GM21515 (cell line): ENCODE data around the gene NUDT9.
"Not testable (repeated sequence)": the region's sequence is repeated elsewhere in the genome, so short reads cannot be mapped to it uniquely, and the experiment has no call there.

Source experiments
- ATAC-seq: cut with Tn5 transposase; IDR thresholded peaks from one replicate; pipeline ENCODE4 v1.9.1; 2021; ENCODE audit not compliant: unreplicated experiment

The NUDT9 gene

GRCh38 chr4:87406902-87407301 is 15.5 kb upstream of the NUDT9 start:
- ATAC-seq: not testable (repeated sequence)

GRCh38 chr4:87409420-87409939 is 12.9 kb upstream of the NUDT9 start:
- no peak for ATAC-seq

- no peak for ATAC-seq
Measured at GRCh38 chr4:87410157-87410556, 12.2 kb upstream of the NUDT9 start.

- ATAC-seq: no peak
Measured at GRCh38 chr4:87410679-87411078, 11.7 kb upstream of the NUDT9 start.

GRCh38 chr4:87414816-87415215 is 7.6 kb upstream of the NUDT9 start:
- no peak for ATAC-seq

- no peak for ATAC-seq
Measured at GRCh38 chr4:87416965-87417364, 5.4 kb upstream of the NUDT9 start.

- ATAC-seq: not testable (repeated sequence)
Measured at GRCh38 chr4:87418410-87418809, 4.0 kb upstream of the NUDT9 start.

GRCh38 chr4:87419578-87420249 is 2.7 kb upstream of the NUDT9 start:
- no peak for ATAC-seq

- no peak for ATAC-seq
Measured at GRCh38 chr4:87420276-87420830, 2.0 kb upstream of the NUDT9 start.

GRCh38 chr4:87423317-87424098 is 1.1 kb downstream of the NUDT9 start:
- ATAC-seq: no peak

- not testable (repeated sequence) for ATAC-seq
Measured at GRCh38 chr4:87424099-87424543, 1.7 kb downstream of the NUDT9 start.

GRCh38 chr4:87425711-87426110 is 3.3 kb downstream of the NUDT9 start:
- no peak for ATAC-seq

GRCh38 chr4:87426865-87427517 is 4.6 kb downstream of the NUDT9 start:
- ATAC-seq: no peak

GRCh38 chr4:87427518-87427868 is 5.1 kb downstream of the NUDT9 start:
- no peak for ATAC-seq

GRCh38 chr4:87428979-87429378 is 6.6 kb downstream of the NUDT9 start:
- no peak for ATAC-seq

- ATAC-seq: no peak
Measured at GRCh38 chr4:87430038-87430437, 7.7 kb downstream of the NUDT9 start.

GRCh38 chr4:87433342-87433741 is 11.0 kb downstream of the NUDT9 start:
- ATAC-seq: no peak

- no peak for ATAC-seq
Measured at GRCh38 chr4:87442889-87443288, 20.5 kb downstream of the NUDT9 start.

GRCh38 chr4:87444741-87445140 is 22.4 kb downstream of the NUDT9 start:
- ATAC-seq: no peak

GRCh38 chr4:87445964-87446363 is 23.6 kb downstream of the NUDT9 start:
- ATAC-seq: no peak

- ATAC-seq: not testable (repeated sequence)
Measured at GRCh38 chr4:87446375-87446774, 24.0 kb downstream of the NUDT9 start.
